ENCODE data around the gene EIF3M.

The EIF3M gene

GRCh38 chr11:32583459-32584271 is at the start of gene EIF3M:
Gene EIF3M, plus strand, starts transcription at chr11:32583831. Its CDS starts 57 bp downstream, at chr11:32583888.
- H3K4me3 ChIP-seq (ENCODE audit: low read length), result peak within 1 kb of the TSS; percentile 86
- TF ChIP-seq CTCF (conservative IDR thresholded peaks at IDR 0.05; ENCODE audit: low read depth, low read length), result no peak
- peak; percentile 84 for DNase-seq (ENCODE audit: low read depth)

GRCh38 chr11:32538804-32539203 is 44.8 kb upstream of the EIF3M start:
- DNase-seq (ENCODE audit: low read depth), result no peak
- no peak overlapping the region for H3K4me3 ChIP-seq (ENCODE audit: low read length)
- TF ChIP-seq CTCF (conservative IDR thresholded peaks at IDR 0.05; ENCODE audit: low read depth, low read length), result no peak

GRCh38 chr11:32549611-32550187 is 33.9 kb upstream of the EIF3M start:
- no peak for DNase-seq (ENCODE audit: low read depth)
- no peak for TF ChIP-seq CTCF (conservative IDR thresholded peaks at IDR 0.05; ENCODE audit: low read depth, low read length)

GRCh38 chr11:32550207-32550606 is 33.4 kb upstream of the EIF3M start:
- no peak overlapping the region for H3K4me3 ChIP-seq (ENCODE audit: low read length)
- TF ChIP-seq CTCF (conservative IDR thresholded peaks at IDR 0.05; ENCODE audit: low read depth, low read length), result no peak
- DNase-seq (ENCODE audit: low read depth), result no peak

More at GRCh38 chr11:32549611-32550187, 33.9 kb upstream of the EIF3M start:
- H3K4me3 ChIP-seq (ENCODE audit: low read length), result no peak overlapping the region

- no peak for DNase-seq (ENCODE audit: low read depth)
- no peak for TF ChIP-seq CTCF (conservative IDR thresholded peaks at IDR 0.05; ENCODE audit: low read depth, low read length)
- no peak overlapping the region for H3K4me3 ChIP-seq (ENCODE audit: low read length)
Measured at GRCh38 chr11:32555091-32555490, 28.5 kb upstream of the EIF3M start.

- no peak for TF ChIP-seq CTCF (conservative IDR thresholded peaks at IDR 0.05; ENCODE audit: low read depth, low read length)
- no peak overlapping the region for H3K4me3 ChIP-seq (ENCODE audit: low read length)
- no peak for DNase-seq (ENCODE audit: low read depth)
Measured at GRCh38 chr11:32555895-32556294, 27.7 kb upstream of the EIF3M start.

- H3K4me3 ChIP-seq (ENCODE audit: low read length), result no peak overlapping the region
- no peak for DNase-seq (ENCODE audit: low read depth)
- no peak for TF ChIP-seq CTCF (conservative IDR thresholded peaks at IDR 0.05; ENCODE audit: low read depth, low read length)
Measured at GRCh38 chr11:32561835-32562234, 21.8 kb upstream of the EIF3M start.
